Renal pelvis (tissue), 4 donors: ENCODE results near the gene MOB1B. TPM values are rescaled to one million over a fixed set of nuclear protein-coding genes. Genes with fewer than 3 reads are reported as not detected.

ENCODE experiments used
- DNase-seq: peaks from one replicate; pipeline ENCODE4 v3.0.0-alpha.2; 2013
- polyA plus RNA-seq, 3 donors: library from polyadenylated mRNA; unstranded; fragments of 120-200 nt; gene quantifications; one replicate each; pipeline ENCODE4 v1.2.1, GENCODE V29; 2013; ENCODE audit not compliant: insufficient read length in 3 of 3

The MOB1B gene
- polyA plus RNA-seq, 3 donors, result 30.0 to 48.0 (median 45.3) TPM

GRCh38 chr4:70902577-70903290, 565 bp downstream of the MOB1B start:
- DNase-seq, result peak; percentile 50

- DNase-seq, result peak; percentile 30
Observed at GRCh38 chr4:70903291-70903603, 1.1 kb downstream of the MOB1B start.

- DNase-seq, result no peak
Observed at GRCh38 chr4:70908993-70909556, 6.9 kb downstream of the MOB1B start.

- DNase-seq, result no peak
Observed at GRCh38 chr4:70914000-70914399, 11.8 kb downstream of the MOB1B start.

GRCh38 chr4:70914631-70915030, 12.5 kb downstream of the MOB1B start:
- no peak for DNase-seq

GRCh38 chr4:70915036-70915815, 13.1 kb downstream of the MOB1B start:
- DNase-seq, result no peak

GRCh38 chr4:70915874-70916559, 13.8 kb downstream of the MOB1B start:
- DNase-seq, result no peak

GRCh38 chr4:70920592-70920991, 18.4 kb downstream of the MOB1B start:
- no peak for DNase-seq

- DNase-seq, result no peak
Observed at GRCh38 chr4:70925418-70925817, 23.2 kb downstream of the MOB1B start.

- DNase-seq, result peak; percentile 27
Observed at GRCh38 chr4:70925899-70926635, 23.9 kb downstream of the MOB1B start.

- no peak for DNase-seq
Observed at GRCh38 chr4:70927502-70928137, 25.5 kb downstream of the MOB1B start.

- no peak for DNase-seq
Observed at GRCh38 chr4:70930530-70931256, 28.5 kb downstream of the MOB1B start.

- DNase-seq, result no peak
Observed at GRCh38 chr4:70931347-70931746, 29.2 kb downstream of the MOB1B start.

- DNase-seq, result no peak
Observed at GRCh38 chr4:70932984-70933383, 30.8 kb downstream of the MOB1B start.

- DNase-seq, result no peak
Observed at GRCh38 chr4:70935038-70935695, 33.0 kb downstream of the MOB1B start.

- no peak for DNase-seq
Observed at GRCh38 chr4:70936200-70936787, 34.1 kb downstream of the MOB1B start.

GRCh38 chr4:70938086-70938485, 35.9 kb downstream of the MOB1B start:
- no peak for DNase-seq

- no peak for DNase-seq
Observed at GRCh38 chr4:70940134-70940533, 38.0 kb downstream of the MOB1B start.

GRCh38 chr4:70943114-70943513, 40.9 kb downstream of the MOB1B start:
- DNase-seq, result no peak

- no peak for DNase-seq
Observed at GRCh38 chr4:70945046-70945445, 42.9 kb downstream of the MOB1B start.
